Central memory CD4-positive, alpha-beta T cell (primary cell): Measurements from ENCODE around the gene BAHD1.

Experiments
- DNase-seq: peaks from one replicate; pipeline ENCODE4 v3.0.0; 2022
- total RNA-seq, 3 experiments: gene quantifications; one replicate each; lab custom pipeline; 2026; lab: John Stamatoyannopoulos, UW

BAHD1 gene
- total RNA-seq = 56.3 to 75.4 (median 73.6) reads per million in 3 experiments

- DNase-seq = peak; percentile 89
These were observed at the start of gene BAHD1 for GRCh38 chr15:40440743-40441564. Gene BAHD1 (plus strand): TSS chr15:40440953. CDS start chr15:40458465, 17,512 bp downstream.

GRCh38 chr15:40392986-40393948 is 47.5 kb upstream of the BAHD1 start:
- DNase-seq = no peak

- no peak for DNase-seq
These were observed 42.9 kb upstream of the BAHD1 start for GRCh38 chr15:40397688-40398412.

- DNase-seq = no peak
These were observed 42.3 kb upstream of the BAHD1 start for GRCh38 chr15:40398413-40398873.

- DNase-seq = no peak
These were observed 41.4 kb upstream of the BAHD1 start for GRCh38 chr15:40399370-40399769.

GRCh38 chr15:40405501-40406381 is 35.0 kb upstream of the BAHD1 start, which contains the start of gene IVD:
Gene IVD (plus strand): TSS chr15:40405795. CDS start chr15:40405828, 33 bp downstream.
- peak; percentile 78 for DNase-seq

GRCh38 chr15:40407330-40407990 is 33.3 kb upstream of the BAHD1 start:
- no peak for DNase-seq

GRCh38 chr15:40409366-40409765 is 31.4 kb upstream of the BAHD1 start:
- DNase-seq = no peak

- no peak for DNase-seq
These were observed 30.3 kb upstream of the BAHD1 start for GRCh38 chr15:40410476-40410875.

- DNase-seq = no peak
These were observed 28.5 kb upstream of the BAHD1 start for GRCh38 chr15:40412095-40412759.

GRCh38 chr15:40413036-40413435 is 27.7 kb upstream of the BAHD1 start:
- DNase-seq = no peak

- DNase-seq = no peak
These were observed 25.9 kb upstream of the BAHD1 start for GRCh38 chr15:40414816-40415215.

- no peak for DNase-seq
These were observed 25.5 kb upstream of the BAHD1 start for GRCh38 chr15:40415226-40415625.

- no peak for DNase-seq
These were observed 24.7 kb upstream of the BAHD1 start for GRCh38 chr15:40416056-40416455.

GRCh38 chr15:40418126-40418525 is 22.6 kb upstream of the BAHD1 start:
- no peak for DNase-seq

GRCh38 chr15:40420071-40420713 is 20.6 kb upstream of the BAHD1 start:
- no peak for DNase-seq

GRCh38 chr15:40420793-40421192 is 20.0 kb upstream of the BAHD1 start:
- DNase-seq = no peak

GRCh38 chr15:40421246-40422157 is 19.3 kb upstream of the BAHD1 start:
- DNase-seq = peak; percentile 66
